Fibroblast of lung (primary cell): ENCODE data around the gene GZMM. TPM values are rescaled to one million over a fixed set of nuclear protein-coding genes. Genes with fewer than 3 reads are reported as not detected.

Experiments used
- DNase-seq, 2 donors: peaks; one replicate each; pipeline versions ENCODE4 v3.0.0 to v3.0.0-alpha.2; 2010; ENCODE audit warnings: low read depth in 2 of 2
- H2AFZ ChIP-seq: 2 replicates; pipeline ENCODE4 v1.5.1; 2012; ENCODE audit warnings: low read length, control low read depth, inconsistent platforms
- H3K27ac ChIP-seq: 2 replicates; pipeline ENCODE4 v1.5.1; 2011; ENCODE audit warnings: low read length, control low read depth; ENCODE audit not compliant: insufficient read depth
- H3K27me3 ChIP-seq: 2 replicates; pipeline ENCODE4 v1.5.1; 2011; ENCODE audit warnings: mild to moderate bottlenecking, low read length; ENCODE audit not compliant: control insufficient read depth, insufficient read depth
- H3K36me3 ChIP-seq: 2 replicates; pipeline ENCODE4 v1.5.1; 2011; ENCODE audit warnings: low read length; ENCODE audit not compliant: control insufficient read depth, insufficient read depth
- H3K4me1 ChIP-seq: 2 replicates; pipeline ENCODE4 v1.5.1; 2011; ENCODE audit warnings: low read length; ENCODE audit not compliant: control insufficient read depth, insufficient read depth; ENCODE audit errors: extremely low read depth
- H3K4me2 ChIP-seq: 2 replicates; pipeline ENCODE4 v1.5.1; 2011; ENCODE audit warnings: low read length, control low read depth; ENCODE audit not compliant: insufficient read depth; ENCODE audit errors: extremely low read depth
- H3K4me3 ChIP-seq, 4 experiments: fragments of 200-600 bp in 1 of 4; sonication (generic) in 1 of 4; replicated peaks in 1 of 4; 2 replicates each; pipeline ENCODE4 v1.5.1; 2011 to 2016; ENCODE audit warnings: low read length in 4 of 4, low read depth in 3 of 4, mild to moderate bottlenecking in 3 of 4, control low read depth in 2 of 4, inconsistent platforms in 1 of 4, mixed read lengths in 1 of 4; ENCODE audit not compliant: insufficient read depth in 1 of 4; ENCODE audit errors: control extremely low read depth in 1 of 4
- H3K79me2 ChIP-seq: 2 replicates; pipeline ENCODE4 v1.5.1; 2012; ENCODE audit warnings: mild to moderate bottlenecking, low read length, inconsistent platforms; ENCODE audit not compliant: control insufficient read depth, insufficient read depth
- H3K9ac ChIP-seq: 2 replicates; pipeline ENCODE4 v1.5.1; 2011; ENCODE audit warnings: mild to moderate bottlenecking, low read length, control low read depth; ENCODE audit not compliant: insufficient read depth
- H3K9me3 ChIP-seq: 2 replicates; pipeline ENCODE4 v1.5.1; 2012; ENCODE audit warnings: low read depth, low read length; ENCODE audit not compliant: control insufficient read depth, insufficient read depth
- H4K20me1 ChIP-seq: 2 replicates; pipeline ENCODE4 v1.5.1; 2011; ENCODE audit warnings: low read length; ENCODE audit not compliant: control insufficient read depth, insufficient read depth; ENCODE audit errors: extremely low read depth
- CTCF ChIP-seq, 2 donors: IDR thresholded peaks in 1 of 2; conservative IDR thresholded peaks in 1 of 2; 1 replicate in 1 of 2; 2 replicates in 1 of 2; pipeline ENCODE4 v1.5.1; 2011 to 2012; ENCODE audit warnings: low read length in 2 of 2, control low read depth in 1 of 2, inconsistent platforms in 1 of 2, low read depth in 1 of 2, mild to moderate bottlenecking in 1 of 2
- EZH2 ChIP-seq: IDR thresholded peaks from 2 replicates; pipeline ENCODE4 v1.5.1; 2012; ENCODE audit warnings: low read length, control low read depth, mild to moderate bottlenecking; ENCODE audit errors: missing control alignments
- polyA plus RNA-seq, 2 donors: library from polyadenylated mRNA; depleted of rRNA in 1 of 2; stranded (reverse) in 1 of 2; unstranded in 1 of 2; fragments of >200 nt; gene quantifications; 2 replicates each; pipeline ENCODE4 v1.2.1, GENCODE V29; 2011 to 2012; ENCODE audit warnings: missing spikeins in 1 of 2
- total RNA-seq: library from RNA; depleted of rRNA; stranded (reverse); fragments of >200 nt; gene quantifications from 2 replicates; pipeline ENCODE4 v1.2.1, GENCODE V29; 2014

The GZMM gene
- total and polyA plus RNA-seq, 2 donors (not counting 1 experiment from before 2014, with no cell fraction given) = 0.17 to 0.35 TPM

- Histone ChIP-seq H3K79me2 (peaks cover 43% of the 10 kb centered on the region), H3K4me3 (no peak overlapping the region), H3K9me3 (no peaks in the 10 kb centered on the region), H3K27ac (no peak overlapping the region), H3K27me3 (no peaks in the 10 kb centered on the region), H3K4me1 (peaks cover 2% of the 10 kb centered on the region), H2AFZ (no peak overlapping the region), H3K9ac (no peak overlapping the region), H4K20me1 (no peaks in the 10 kb centered on the region), H3K4me2 (no peak overlapping the region), H3K36me3 (peaks cover 20% of the 10 kb centered on the region)
- DNase-seq = no peak
- TF ChIP-seq CTCF (conservative IDR thresholded peaks at IDR 0.05 in 1 of 2, IDR thresholded peaks at IDR 0.05 in 1 of 2; ENCODE audit: low read depth in 1 of 2, low read length in 2 of 2) = no peak
- TF ChIP-seq EZH2 = no peak
Observed at GRCh38 chr19:536031-536880, 7.6 kb upstream of the GZMM start.

DNA sequence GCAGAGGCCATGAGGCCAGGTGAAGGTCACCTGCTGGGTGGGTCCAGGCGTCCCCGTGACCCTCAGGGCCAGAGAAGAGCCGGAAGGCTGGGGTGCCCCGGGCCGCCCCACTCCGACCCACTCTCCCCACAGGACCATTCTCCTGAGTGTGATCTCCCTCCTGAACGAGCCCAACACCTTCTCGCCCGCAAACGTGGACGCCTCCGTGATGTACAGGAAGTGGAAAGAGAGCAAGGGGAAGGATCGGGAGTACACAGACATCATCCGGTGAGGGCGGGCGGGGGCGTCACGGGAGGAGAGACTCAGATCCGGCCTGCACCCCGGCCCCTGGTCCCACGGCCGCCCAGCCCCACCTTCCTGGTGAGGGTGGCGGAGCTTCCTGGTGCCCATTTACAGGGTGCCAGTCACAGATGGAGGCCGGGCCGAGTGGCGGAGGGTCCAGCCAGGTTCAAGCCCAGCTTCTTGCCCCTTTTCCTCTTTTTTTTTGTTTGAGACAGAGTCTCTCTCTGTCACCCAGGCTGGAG is 6.9 kb upstream of the GZMM start:
- Histone ChIP-seq H3K79me2 (peaks cover 41% of the 10 kb centered on the region), H3K4me3 (no peak overlapping the region), H2AFZ (no peak overlapping the region), H3K9ac (no peak overlapping the region), H3K27ac (no peak overlapping the region), H3K9me3 (no peaks in the 10 kb centered on the region), H3K36me3 (peaks cover 23% of the 10 kb centered on the region), H3K27me3 (no peaks in the 10 kb centered on the region), H3K4me1 (peaks cover 2% of the 10 kb centered on the region), H4K20me1 (no peaks in the 10 kb centered on the region), H3K4me2 (no peak overlapping the region)
- DNase-seq = no peak
- no peak for TF ChIP-seq CTCF (conservative IDR thresholded peaks at IDR 0.05 in 1 of 2, IDR thresholded peaks at IDR 0.05 in 1 of 2; ENCODE audit: low read depth in 1 of 2, low read length in 2 of 2)
- no peak for TF ChIP-seq EZH2

DNA sequence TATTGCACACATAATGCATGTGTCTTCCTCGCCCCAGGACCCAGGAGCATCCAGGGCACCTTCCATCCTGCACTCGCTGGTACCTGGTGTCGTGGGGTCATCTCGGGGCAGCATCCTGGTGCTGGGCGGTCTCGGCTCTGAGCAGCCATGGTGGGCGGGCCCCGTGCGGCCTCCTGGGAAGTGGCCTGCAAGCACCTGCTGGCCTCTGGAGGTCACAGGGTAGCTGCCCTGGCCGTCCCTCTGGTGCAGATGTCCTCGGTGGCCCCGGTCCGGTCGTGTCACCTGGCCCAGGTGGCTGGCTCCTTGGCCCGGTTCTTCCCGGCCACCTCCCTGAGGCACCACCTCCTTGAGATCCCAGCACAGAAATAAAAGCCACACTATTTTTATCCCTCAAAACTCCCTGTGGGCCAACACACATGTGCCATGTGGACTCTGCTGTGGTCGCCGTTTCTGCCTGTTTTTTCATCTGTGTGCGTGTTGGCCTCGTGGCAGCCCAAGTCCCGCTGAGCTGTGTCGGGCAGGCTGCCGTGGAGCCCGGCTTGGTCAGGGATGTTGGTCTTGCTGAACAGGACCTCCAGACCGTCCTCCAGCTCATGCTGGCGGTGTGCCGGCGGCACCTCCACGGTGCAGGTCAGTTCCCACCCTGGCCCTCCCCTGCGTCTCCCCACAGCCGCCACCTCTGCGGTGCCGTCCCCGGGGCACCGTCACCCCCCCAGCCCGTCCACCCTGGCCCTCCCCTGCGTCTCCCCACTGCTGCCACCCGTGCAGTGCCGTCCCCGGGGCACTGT is 5.0 kb upstream of the GZMM start:
- DNase-seq = no peak
- TF ChIP-seq CTCF (conservative IDR thresholded peaks at IDR 0.05 in 1 of 2, IDR thresholded peaks at IDR 0.05 in 1 of 2; ENCODE audit: low read depth in 1 of 2, low read length in 2 of 2) = no peak
- TF ChIP-seq EZH2 = no peak
- no peak overlapping the region for H3K27ac ChIP-seq
- no peaks in the 10 kb centered on the region for H3K4me1 ChIP-seq
- H3K79me2 ChIP-seq = peaks cover 22% of the 10 kb centered on the region
- H3K36me3 ChIP-seq = peaks cover 25% of the 10 kb centered on the region
- H3K9ac ChIP-seq = no peak overlapping the region
- no peaks in the 10 kb centered on the region for H4K20me1 ChIP-seq
- no peak overlapping the region for H3K4me3 ChIP-seq
- no peak overlapping the region for H2AFZ ChIP-seq
- H3K9me3 ChIP-seq = no peaks in the 10 kb centered on the region
- no peak overlapping the region for H3K4me2 ChIP-seq
- no peaks in the 10 kb centered on the region for H3K27me3 ChIP-seq
